Right atrium auricular region (tissue), 2 donors: Measurements from ENCODE around the gene SYT14. TPM values are rescaled to one million over a fixed set of nuclear protein-coding genes. Genes with fewer than 3 reads are reported as not detected.

Experiments
- DNase-seq: peaks from one replicate; pipeline ENCODE4 v3.0.0-alpha.2; 2019; ENCODE audit warnings: low spot score
- H3K27ac ChIP-seq, 2 donors: fragments of 200-600 bp; sonication (generic); 1 replicate in 1 of 2; 2 replicates in 1 of 2; pipeline ENCODE4 v1.5.1; 2016 to 2019
- H3K27me3 ChIP-seq, 2 donors: fragments of 200-600 bp; sonication (generic); one replicate each; pipeline versions ENCODE4 v1.5.1 to v1.6.0; 2017 to 2019
- H3K36me3 ChIP-seq: fragments of 200-600 bp; sonication (generic); one replicate; pipeline ENCODE4 v1.5.1; 2016
- H3K4me1 ChIP-seq, 2 donors: fragments of 200-600 bp; sonication (generic); one replicate each; pipeline versions ENCODE4 v1.5.1 to v1.6.0; 2017 to 2019
- H3K4me3 ChIP-seq, 2 donors: fragments of 200-600 bp; sonication (generic); 1 replicate in 1 of 2; 2 replicates in 1 of 2; pipeline ENCODE4 v1.5.1; 2017 to 2019; ENCODE audit warnings: mild to moderate bottlenecking in 1 of 2, moderate library complexity in 1 of 2
- H3K9me3 ChIP-seq, 2 donors: fragments of 200-600 bp; sonication (generic); one replicate each; pipeline ENCODE4 v1.5.1; 2019
- CTCF ChIP-seq, 2 donors: fragments of 200-600 bp; sonication (generic); IDR thresholded peaks; one replicate each; pipeline ENCODE4 v1.5.1; 2019; ENCODE audit warnings: antibody characterized with exemption in 2 of 2
- total RNA-seq, 2 donors: library from RNA; depleted of rRNA; stranded (reverse); fragments of >200 nt; gene quantifications; one replicate each; pipeline ENCODE4 v1.1.0, GENCODE V29; 2016

Gene SYT14
- total RNA-seq, 2 donors from 2014 or later = 0.04 TPM; not detected in 1

GRCh38 chr1:210024282-210024681 is 86.3 kb downstream of the SYT14 start:
- no peak for TF ChIP-seq CTCF (IDR thresholded peaks at IDR 0.05)
- H3K4me1 ChIP-seq = no peaks in the 10 kb centered on the region
- DNase-seq = no peak

GRCh38 chr1:210024996-210025395 is 87.0 kb downstream of the SYT14 start:
- no peak for TF ChIP-seq CTCF (IDR thresholded peaks at IDR 0.05)
- Histone ChIP-seq H3K27ac (no peak overlapping the region), H3K4me3 (no peak overlapping the region)

More at GRCh38 chr1:210024282-210024681, 86.3 kb downstream of the SYT14 start:
- Histone ChIP-seq H3K27ac (no peak overlapping the region), H3K36me3 (no peaks in the 10 kb centered on the region), H3K9me3 (no peaks in the 10 kb centered on the region), H3K4me3 (no peak overlapping the region), H3K27me3 (no peaks in the 10 kb centered on the region)

GRCh38 chr1:210025870-210026269 is 87.9 kb downstream of the SYT14 start:
- H3K9me3 ChIP-seq = peaks cover 0 to 9% of the 10 kb centered on the region in 2 donors
- TF ChIP-seq CTCF (IDR thresholded peaks at IDR 0.05) = no peak
- H3K27ac ChIP-seq = no peak overlapping the region

More at GRCh38 chr1:210024996-210025395, 87.0 kb downstream of the SYT14 start:
- no peak for DNase-seq
- Histone ChIP-seq H3K4me1 (no peaks in the 10 kb centered on the region), H3K27me3 (no peaks in the 10 kb centered on the region), H3K9me3 (peaks cover 0 to 1% of the 10 kb centered on the region in 2 donors), H3K36me3 (no peaks in the 10 kb centered on the region)

GRCh38 chr1:210027994-210028393 is 90.0 kb downstream of the SYT14 start:
- no peak for TF ChIP-seq CTCF (IDR thresholded peaks at IDR 0.05)
- H3K27me3 ChIP-seq = no peaks in the 10 kb centered on the region
- DNase-seq = no peak

More at GRCh38 chr1:210025870-210026269, 87.9 kb downstream of the SYT14 start:
- Histone ChIP-seq H3K27me3 (no peaks in the 10 kb centered on the region), H3K4me1 (no peaks in the 10 kb centered on the region), H3K4me3 (no peak overlapping the region), H3K36me3 (no peaks in the 10 kb centered on the region)
- no peak for DNase-seq

GRCh38 chr1:210031473-210031872 is 93.5 kb downstream of the SYT14 start:
- DNase-seq = no peak
- Histone ChIP-seq H3K9me3 (peaks cover 0 to 18% of the 10 kb centered on the region in 2 donors), H3K27me3 (no peaks in the 10 kb centered on the region), H3K27ac (no peak overlapping the region), H3K4me3 (no peak overlapping the region), H3K4me1 (no peaks in the 10 kb centered on the region), H3K36me3 (no peaks in the 10 kb centered on the region)
- no peak for TF ChIP-seq CTCF (IDR thresholded peaks at IDR 0.05)

More at GRCh38 chr1:210027994-210028393, 90.0 kb downstream of the SYT14 start:
- H3K4me1 ChIP-seq = no peaks in the 10 kb centered on the region
- no peaks in the 10 kb centered on the region for H3K36me3 ChIP-seq
- peaks cover 0 to 9% of the 10 kb centered on the region in 2 donors for H3K9me3 ChIP-seq
- no peak overlapping the region for H3K27ac ChIP-seq
- H3K4me3 ChIP-seq = no peak overlapping the region

GRCh38 chr1:210043058-210043457 is 105.0 kb downstream of the SYT14 start:
- no peak for TF ChIP-seq CTCF (IDR thresholded peaks at IDR 0.05)
- H3K4me3 ChIP-seq = no peak overlapping the region

More at GRCh38 chr1:210043058-210043457, 105.0 kb downstream of the SYT14 start:
- Histone ChIP-seq H3K4me1 (no peaks in the 10 kb centered on the region), H3K9me3 (peaks cover 0 to 17% of the 10 kb centered on the region in 2 donors), H3K27ac (no peak overlapping the region), H3K36me3 (no peaks in the 10 kb centered on the region), H3K27me3 (no peaks in the 10 kb centered on the region)
- DNase-seq = no peak
